ENCODE data around the gene TEX13B.

GRCh38 chrX:107968623-107969022 is 13.5 kb downstream of the TEX13B start:
- TF ChIP-seq, protein P1, sequence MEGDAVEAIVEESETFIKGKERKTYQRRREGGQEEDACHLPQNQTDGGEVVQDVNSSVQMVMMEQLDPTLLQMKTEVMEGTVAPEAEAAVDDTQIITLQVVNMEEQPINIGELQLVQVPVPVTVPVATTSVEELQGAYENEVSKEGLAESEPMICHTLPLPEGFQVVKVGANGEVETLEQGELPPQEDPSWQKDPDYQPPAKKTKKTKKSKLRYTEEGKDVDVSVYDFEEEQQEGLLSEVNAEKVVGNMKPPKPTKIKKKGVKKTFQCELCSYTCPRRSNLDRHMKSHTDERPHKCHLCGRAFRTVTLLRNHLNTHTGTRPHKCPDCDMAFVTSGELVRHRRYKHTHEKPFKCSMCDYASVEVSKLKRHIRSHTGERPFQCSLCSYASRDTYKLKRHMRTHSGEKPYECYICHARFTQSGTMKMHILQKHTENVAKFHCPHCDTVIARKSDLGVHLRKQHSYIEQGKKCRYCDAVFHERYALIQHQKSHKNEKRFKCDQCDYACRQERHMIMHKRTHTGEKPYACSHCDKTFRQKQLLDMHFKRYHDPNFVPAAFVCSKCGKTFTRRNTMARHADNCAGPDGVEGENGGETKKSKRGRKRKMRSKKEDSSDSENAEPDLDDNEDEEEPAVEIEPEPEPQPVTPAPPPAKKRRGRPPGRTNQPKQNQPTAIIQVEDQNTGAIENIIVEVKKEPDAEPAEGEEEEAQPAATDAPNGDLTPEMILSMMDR (IDR thresholded peaks at IDR 0.05) = no peak
- TF ChIP-seq POLR2AphosphoS5 (IDR thresholded peaks at IDR 0.05) = no peak

Data from suprapubic skin (tissue), 3 donors.